H7 (cell line): Measurements from ENCODE around the gene ATP5ME. TPM values are rescaled to one million over a fixed set of nuclear protein-coding genes. Genes with fewer than 3 reads are reported as not detected.
A peak's percentile ranks its signal among the peaks of the same experiment; 100 is the strongest.
"Not testable (repeated sequence)": the region's sequence is repeated elsewhere in the genome, so short reads cannot be mapped to it uniquely, and the experiment has no call there.

Source experiments
- DNase-seq: peaks from one replicate; pipeline ENCODE4 v3.0.0; 2012
- H3K27me3 ChIP-seq: 2 replicates; pipeline ENCODE4 v1.6.0; 2011; ENCODE audit warnings: mild to moderate bottlenecking, low read length; ENCODE audit not compliant: control insufficient read depth, insufficient read depth
- H3K36me3 ChIP-seq: replicated peaks from 2 replicates; pipeline ENCODE4 v1.5.1; 2011; ENCODE audit warnings: low read length; ENCODE audit not compliant: control insufficient read depth, insufficient read depth
- H3K4me3 ChIP-seq: 2 replicates; pipeline ENCODE4 v1.5.1; 2011; ENCODE audit warnings: low read depth, mild to moderate bottlenecking, control low read depth, low read length, moderate library complexity; ENCODE audit not compliant: insufficient read depth
- total RNA-seq: library from RNA; depleted of rRNA; stranded (reverse); fragments of >200 nt; shearing (Covaris generic); gene quantifications from 2 replicates; pipeline ENCODE4 v1.2.3, GENCODE V29; 2014

The ATP5ME gene
- total RNA-seq, 1 experiment from 2014 or later = 410 TPM

- no peaks in the 10 kb centered on the region for H3K36me3 ChIP-seq
- no peak overlapping the region for H3K4me3 ChIP-seq
- DNase-seq = peak; percentile 61
- no peaks in the 10 kb centered on the region for H3K27me3 ChIP-seq
Measured at GRCh38 chr4:635851-636627, 38.0 kb downstream of the ATP5ME start.

- H3K36me3 ChIP-seq, DNase-seq, H3K4me3 ChIP-seq, H3K27me3 ChIP-seq: not testable (repeated sequence)
Measured at GRCh38 chr4:635066-635835, 38.8 kb downstream of the ATP5ME start.

- Histone ChIP-seq H3K4me3 (no peak overlapping the region), H3K36me3 (no peaks in the 10 kb centered on the region), H3K27me3 (no peaks in the 10 kb centered on the region)
- peak; percentile 57 for DNase-seq
Measured at GRCh38 chr4:634599-634985, 39.5 kb downstream of the ATP5ME start.

DNA sequence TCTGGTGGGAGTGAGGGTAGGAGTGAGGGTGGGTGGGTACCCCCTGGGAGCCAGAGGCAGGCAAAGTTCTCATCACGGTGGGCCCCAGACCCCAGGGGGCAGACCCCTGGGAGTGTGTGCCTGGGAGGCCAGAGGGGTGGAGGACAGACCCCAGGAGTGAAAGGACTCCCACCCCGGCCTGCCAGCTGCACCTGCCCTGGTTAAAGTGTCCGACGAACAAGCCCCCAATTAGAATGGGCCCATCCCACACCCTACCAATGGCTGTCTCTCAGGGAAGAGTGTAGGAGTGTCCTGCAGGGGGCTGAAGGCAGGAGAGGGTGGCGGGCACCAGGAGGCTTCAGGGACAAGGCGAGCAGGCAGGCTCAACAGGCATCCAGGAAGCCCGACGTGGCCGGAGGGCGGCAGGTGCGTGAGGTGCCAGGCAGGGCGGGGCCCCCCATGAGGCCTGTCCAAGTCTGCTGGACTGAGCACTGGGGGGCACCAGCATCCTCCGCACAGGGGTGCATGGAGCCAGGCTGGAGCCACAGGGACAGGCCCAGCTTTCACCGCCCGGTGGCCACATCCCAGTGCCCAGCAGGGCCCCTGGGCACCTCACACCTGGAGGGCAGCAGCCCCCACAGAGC is 40.0 kb downstream of the ATP5ME start:
- Histone ChIP-seq H3K36me3 (no peaks in the 10 kb centered on the region), H3K4me3 (no peak overlapping the region), H3K27me3 (no peaks in the 10 kb centered on the region)
- peak; percentile 70 for DNase-seq

DNA sequence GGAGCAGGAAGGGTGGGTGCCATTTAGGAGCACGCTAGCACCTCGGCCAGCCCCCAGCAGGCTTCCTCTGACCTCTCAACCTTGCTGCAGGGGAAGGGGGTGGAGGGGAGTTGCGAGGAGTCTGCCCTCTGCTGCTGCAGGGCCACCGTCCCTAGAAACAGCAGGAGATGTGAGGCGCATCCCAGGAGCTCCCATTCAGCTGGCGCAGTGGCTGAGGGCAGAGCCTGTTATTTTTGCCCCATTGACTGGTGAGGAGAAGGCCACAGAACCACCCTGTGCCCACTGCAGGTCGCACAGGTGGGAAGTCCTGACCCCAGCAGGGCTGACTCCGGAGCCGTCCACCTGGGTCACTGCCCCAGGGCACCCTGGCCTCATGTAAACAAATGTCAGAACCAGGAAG is 40.7 kb downstream of the ATP5ME start:
- H3K4me3 ChIP-seq = no peak overlapping the region
- no peaks in the 10 kb centered on the region for H3K27me3 ChIP-seq
- DNase-seq = no peak
- no peaks in the 10 kb centered on the region for H3K36me3 ChIP-seq

- H3K36me3 ChIP-seq = no peaks in the 10 kb centered on the region
- H3K27me3 ChIP-seq = no peaks in the 10 kb centered on the region
- DNase-seq = peak; percentile 34
- no peak overlapping the region for H3K4me3 ChIP-seq
Measured at GRCh38 chr4:632926-633325, 41.1 kb downstream of the ATP5ME start.

- peak; percentile 17 for DNase-seq
- no peaks in the 10 kb centered on the region for H3K36me3 ChIP-seq
- H3K27me3 ChIP-seq = no peaks in the 10 kb centered on the region
- H3K4me3 ChIP-seq = no peak overlapping the region
Measured at GRCh38 chr4:632196-632790, 41.8 kb downstream of the ATP5ME start.

GRCh38 chr4:630656-631055 is 43.4 kb downstream of the ATP5ME start:
- no peaks in the 10 kb centered on the region for H3K36me3 ChIP-seq
- DNase-seq = peak; percentile 38
- no peaks in the 10 kb centered on the region for H3K27me3 ChIP-seq
- H3K4me3 ChIP-seq = no peak overlapping the region

GRCh38 chr4:629915-630641 is 44.0 kb downstream of the ATP5ME start:
- DNase-seq = peak; percentile 64
- Histone ChIP-seq H3K4me3 (no peak overlapping the region), H3K36me3 (no peaks in the 10 kb centered on the region), H3K27me3 (no peaks in the 10 kb centered on the region)

DNA sequence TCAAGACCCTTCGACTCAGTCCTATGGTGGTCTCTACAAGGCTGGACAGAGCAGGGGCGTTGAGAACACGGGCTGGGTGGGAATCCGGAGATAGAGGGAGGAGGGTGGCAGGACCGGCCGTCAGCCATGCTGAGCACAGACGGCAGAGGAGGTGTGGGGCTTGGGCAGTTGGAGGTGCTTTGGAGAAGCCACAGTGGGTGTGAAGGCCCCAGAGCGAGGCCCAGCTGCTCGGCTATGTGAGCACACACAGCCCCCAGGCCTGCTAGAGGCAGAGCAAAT is 44.5 kb downstream of the ATP5ME start:
- Histone ChIP-seq H3K4me3 (no peak overlapping the region), H3K27me3 (no peaks in the 10 kb centered on the region), H3K36me3 (no peaks in the 10 kb centered on the region)
- DNase-seq = no peak

- no peaks in the 10 kb centered on the region for H3K36me3 ChIP-seq
- no peaks in the 10 kb centered on the region for H3K27me3 ChIP-seq
- H3K4me3 ChIP-seq = no peak overlapping the region
- DNase-seq = peak; percentile 52
Measured at GRCh38 chr4:628821-629635, 45.0 kb downstream of the ATP5ME start.

- H3K36me3 ChIP-seq = no peaks in the 10 kb centered on the region
- no peaks in the 10 kb centered on the region for H3K27me3 ChIP-seq
- DNase-seq = peak; percentile 59
Measured at GRCh38 chr4:628311-628741, 45.8 kb downstream of the ATP5ME start.

GRCh38 chr4:627347-628125 is 46.5 kb downstream of the ATP5ME start:
- Histone ChIP-seq H3K4me3 (no peak overlapping the region), H3K36me3 (no peaks in the 10 kb centered on the region), H3K27me3 (no peaks in the 10 kb centered on the region)
- DNase-seq = peak; percentile 50

More at GRCh38 chr4:628311-628741, 45.8 kb downstream of the ATP5ME start:
- H3K4me3 ChIP-seq = no peak overlapping the region
